Inflammatory macrophage (primary cell): ENCODE data around the gene CPNE6.

ENCODE experiments used
- DNase-seq, 2 donors: peaks; one replicate each; pipeline ENCODE4 v3.0.0-alpha.2; 2020 to 2022

CPNE6 gene

DNA sequence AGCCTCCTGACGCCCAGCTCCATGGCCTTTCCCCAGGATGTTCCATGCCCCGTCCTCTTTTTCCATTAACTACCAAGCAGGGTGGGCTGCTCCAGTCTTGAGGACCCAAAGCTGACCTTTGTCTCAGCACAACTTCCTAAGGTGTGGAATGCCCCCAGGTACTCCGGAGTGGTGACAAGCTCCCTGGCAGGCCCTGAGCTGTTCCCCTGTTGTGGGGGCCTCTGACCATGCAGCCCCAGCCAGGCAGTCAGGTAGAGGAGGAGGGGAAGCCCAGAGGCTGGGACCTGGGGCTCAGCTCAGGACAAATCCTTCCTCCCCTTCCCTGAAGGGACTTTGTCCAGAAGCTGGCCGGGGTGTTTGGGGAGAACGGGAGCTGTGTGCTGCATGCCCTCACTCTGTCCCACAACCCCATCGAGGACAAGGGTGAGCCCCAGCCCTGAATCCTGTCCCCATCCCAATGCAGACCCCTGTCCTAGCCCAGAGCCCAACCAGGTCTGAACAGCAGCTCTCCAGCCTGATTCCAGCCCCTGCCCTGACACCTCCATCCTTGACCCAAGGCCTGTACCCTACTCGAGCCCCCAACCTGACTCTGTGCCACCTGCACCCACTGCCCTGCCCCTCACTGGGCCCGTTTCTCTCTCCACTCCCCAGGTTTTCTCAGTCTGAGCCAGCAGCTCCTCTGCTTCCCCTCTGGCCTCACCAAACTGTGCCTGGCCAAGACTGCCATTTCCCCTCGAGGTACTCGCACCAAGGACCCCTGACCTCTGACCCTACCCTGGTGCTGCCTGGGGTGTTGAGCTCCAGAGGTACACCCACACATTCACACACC is 15.2 kb upstream of the CPNE6 start:
- DNase-seq, result no peak

DNA sequence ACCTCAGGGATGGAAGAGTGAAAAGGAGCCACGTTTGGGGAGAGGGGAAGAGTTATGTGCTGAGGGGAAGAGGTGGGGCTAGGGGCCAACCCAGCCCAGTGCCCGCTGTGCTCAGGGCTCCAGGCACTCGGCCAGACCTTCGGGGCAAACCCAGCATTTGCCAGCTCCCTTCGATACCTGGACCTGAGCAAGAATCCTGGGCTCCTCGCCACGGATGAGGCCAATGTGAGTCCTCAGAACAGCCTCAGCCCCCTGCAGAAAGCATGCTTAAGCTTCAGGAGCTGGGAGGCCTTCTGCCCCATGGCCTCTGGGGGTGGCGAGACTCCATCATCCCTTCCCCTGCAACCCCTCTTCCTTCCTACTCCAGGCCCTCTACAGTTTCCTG is 14.6 kb upstream of the CPNE6 start:
- DNase-seq, result no peak

DNA sequence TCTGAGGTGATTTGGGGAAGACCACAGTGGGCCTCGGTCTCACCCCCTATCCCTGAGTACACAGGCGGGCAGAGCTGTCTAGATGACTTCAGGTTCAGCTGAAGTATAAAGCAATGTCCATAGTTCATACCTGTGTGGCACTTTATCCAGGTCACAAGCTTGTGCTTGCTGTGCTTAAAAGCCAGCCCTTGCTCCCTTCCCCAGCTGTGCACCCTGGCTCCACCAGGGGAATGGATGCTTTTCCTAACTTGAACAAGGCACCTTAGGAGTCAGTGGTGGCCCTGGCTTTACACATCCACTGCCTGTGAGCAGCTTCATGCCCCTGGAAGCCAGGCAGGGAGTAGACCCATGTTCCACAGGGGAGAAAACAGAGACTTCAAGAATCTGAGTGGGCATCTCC is 14.1 kb upstream of the CPNE6 start:
- no peak for DNase-seq

DNA sequence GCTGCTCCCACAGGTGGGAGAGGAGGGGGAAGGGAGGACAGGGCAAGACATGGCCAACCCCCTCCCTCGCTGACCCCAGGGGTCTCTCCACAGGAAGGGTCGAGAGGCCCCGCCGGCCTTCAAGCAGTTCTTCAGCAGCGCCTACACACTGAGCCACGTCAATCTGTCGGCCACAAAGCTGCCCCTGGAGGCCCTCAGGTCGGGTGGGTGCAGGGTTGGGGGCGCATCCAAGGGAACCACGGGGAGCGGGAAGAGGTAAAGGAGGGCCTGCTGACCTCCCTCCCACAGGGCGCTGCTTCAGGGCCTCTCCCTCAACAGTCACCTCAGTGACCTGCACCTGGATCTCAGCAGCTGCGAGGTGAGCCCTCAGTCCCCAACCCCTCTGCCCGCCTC is 13.5 kb upstream of the CPNE6 start:
- DNase-seq, result no peak

DNA sequence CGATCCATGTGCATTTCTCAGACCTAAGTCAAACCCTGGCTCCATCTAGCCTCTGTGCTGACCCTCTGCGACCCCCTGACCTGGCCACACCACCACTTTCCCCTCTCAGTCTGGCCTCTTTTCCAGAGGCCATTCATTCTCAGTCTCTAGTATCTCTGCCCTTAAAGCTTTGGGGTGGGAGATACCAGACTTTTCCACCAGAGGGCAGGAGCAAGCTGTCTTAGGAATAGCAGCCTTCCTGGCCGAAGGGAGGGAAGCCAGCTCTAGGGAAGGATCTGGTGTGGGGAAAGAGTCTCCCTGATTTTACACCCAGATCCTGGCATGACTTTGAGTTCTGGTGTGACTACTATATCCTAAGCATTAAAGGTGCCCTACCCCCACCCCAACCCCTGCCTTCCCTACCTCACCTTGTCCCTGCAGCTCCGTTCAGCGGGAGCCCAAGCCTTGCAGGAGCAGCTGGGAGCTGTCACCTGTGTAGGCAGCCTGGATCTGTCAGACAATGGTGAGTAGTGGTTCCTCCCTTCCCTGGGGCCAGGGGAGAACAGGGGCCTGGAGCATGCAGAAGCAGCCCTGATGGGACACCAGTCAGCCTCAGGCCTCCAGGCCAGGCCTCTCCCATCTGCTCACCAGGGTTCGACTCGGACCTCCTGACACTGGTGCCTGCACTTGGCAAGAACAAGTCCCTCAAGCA is 13.0 kb upstream of the CPNE6 start:
- peak; percentile 74 to 87 for DNase-seq

DNA sequence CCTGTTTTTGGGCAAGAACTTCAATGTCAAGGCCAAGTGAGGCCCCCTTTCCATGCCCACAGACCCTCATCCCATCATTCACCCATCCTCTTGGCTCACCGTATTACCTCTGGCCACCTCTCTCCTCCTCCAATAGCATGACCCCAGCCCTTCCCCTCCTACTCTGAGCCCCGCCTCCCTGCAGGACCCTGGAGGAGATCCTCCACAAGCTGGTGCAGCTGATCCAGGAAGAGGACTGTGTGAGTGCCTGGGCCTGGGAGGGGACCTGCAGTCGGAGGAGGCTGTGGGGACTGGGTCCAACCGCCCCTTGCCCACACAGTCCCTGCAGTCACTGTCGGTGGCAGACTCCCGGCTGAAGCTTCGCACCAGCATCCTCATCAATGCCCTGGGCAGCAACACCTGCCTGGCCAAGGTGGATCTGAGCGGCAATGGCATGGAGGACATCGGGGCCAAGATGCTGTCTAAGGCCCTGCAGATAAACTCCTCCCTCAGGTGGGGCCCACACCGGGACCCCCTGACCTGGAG is 12.3 kb upstream of the CPNE6 start:
- no peak for DNase-seq

DNA sequence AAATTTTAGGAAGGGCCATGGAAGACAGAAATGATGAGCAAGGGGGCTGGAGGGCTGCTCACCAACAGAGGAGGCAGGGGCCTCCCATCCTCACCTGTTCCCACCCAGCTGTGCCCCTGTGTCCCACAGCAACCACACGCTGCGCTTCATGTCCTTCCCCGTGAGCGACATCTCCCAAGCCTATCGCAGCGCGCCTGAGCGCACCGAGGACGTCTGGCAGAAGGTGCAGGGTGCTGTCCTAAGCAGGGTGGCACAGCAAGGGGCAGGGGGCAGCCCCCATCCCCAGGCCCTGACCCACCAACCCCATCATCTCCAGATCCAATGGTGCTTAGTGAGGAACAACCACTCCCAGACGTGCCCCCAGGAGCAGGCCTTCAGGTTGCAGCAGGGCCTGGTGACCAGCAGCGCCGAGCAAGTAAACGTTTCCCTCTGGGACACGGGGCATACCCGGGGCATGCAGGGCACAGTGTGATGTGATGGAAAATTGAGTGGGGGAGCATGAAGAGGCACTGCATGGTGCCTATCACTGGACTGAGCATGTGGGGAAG is 11.4 kb upstream of the CPNE6 start:
- no peak for DNase-seq

DNA sequence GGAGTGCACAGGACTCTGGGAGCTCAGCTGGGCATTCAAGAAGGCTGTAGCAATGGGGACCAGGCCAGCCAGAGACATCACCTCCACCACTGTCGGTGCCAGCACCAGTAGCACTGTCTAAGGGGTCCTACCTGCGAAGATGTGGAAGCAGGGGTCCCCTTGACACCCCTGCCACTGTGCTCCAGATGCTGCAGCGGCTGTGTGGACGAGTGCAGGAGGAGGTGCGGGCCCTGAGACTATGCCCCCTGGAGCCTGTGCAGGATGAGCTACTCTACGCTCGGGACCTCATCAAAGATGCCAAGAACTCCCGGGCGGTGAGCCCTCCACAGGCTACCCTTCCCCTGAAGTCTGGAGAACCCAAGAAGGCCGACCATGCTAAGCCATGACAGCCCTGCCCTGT is 10.9 kb upstream of the CPNE6 start:
- DNase-seq, result no peak

DNA sequence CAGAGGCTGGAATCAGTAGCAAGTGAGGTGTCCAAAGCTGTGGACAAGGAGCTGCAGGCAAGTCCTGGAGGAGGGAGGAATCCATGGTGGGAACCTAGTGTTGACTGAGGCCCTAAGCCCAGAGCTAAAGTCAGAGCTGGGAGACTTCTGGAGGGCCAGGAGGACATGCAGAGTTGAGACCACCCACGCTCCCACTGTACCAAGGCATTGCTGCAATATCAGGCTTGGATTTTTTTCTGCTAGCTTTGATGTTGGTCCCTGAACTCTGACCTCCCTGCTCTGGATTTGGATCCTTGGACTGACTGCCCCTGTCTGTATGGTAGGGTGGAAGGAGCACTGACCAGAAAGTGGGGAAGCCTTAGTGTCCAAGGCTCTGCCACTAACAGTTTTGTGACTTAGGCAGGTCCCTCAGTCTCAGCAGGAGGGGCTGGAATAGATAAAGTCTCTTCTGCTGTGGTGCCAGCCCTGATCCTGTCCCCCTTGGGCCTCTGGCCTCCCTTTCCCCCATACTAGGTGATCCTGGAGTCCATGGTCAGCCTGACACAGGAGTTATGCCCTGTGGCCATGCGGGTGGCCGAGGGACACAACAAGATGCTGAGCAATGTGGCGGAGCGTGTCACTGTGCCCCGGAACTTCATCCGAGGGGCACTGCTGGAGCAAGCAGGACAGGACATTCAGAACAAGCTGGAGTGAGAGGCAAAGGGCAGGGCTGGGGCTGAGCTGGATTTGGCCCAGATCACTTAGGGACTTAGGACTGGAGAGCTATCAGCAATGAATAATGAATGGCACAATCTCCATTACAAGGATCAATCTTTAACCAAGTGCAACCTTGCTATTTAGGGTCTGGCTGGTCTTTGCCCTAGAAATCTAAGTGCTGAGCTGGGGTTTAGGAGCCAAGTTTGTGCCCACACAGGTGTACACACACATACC is 10.1 kb upstream of the CPNE6 start:
- DNase-seq, result no peak

DNA sequence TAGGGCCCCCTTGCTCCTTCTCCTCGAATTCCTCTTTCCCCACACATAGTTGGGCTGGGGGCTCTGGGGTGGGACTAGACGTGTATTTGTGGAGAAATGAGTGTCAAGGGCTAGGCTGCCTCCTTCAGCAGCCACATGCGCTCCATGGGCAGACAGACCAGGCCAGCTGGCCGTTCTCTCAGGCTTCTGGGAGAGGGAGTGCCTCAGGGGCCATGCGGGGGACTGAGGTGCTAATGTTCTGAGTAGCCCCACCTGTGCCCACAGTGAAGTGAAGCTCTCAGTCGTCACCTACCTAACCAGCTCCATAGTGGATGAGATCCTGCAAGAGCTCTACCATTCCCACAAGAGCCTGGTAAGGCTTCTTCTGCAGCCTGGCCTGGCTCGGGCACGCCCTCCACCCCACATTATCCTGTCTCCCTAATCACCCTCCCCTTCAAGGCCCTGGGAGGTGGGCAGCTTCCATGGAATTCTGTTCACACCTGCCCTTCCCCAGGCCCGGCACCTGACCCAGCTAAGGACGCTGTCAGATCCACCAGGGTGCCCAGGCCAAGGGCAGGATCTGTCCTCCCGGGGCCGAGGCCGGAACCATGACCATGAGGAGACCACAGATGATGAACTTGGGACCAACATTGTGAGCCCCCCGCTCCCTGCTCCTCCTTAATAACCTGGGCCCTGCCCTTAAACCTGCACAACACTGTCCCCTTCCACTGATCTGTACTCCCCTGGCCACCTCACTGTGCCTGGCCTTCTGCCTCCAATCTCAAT is 9.0 kb upstream of the CPNE6 start:
- no peak for DNase-seq

DNA sequence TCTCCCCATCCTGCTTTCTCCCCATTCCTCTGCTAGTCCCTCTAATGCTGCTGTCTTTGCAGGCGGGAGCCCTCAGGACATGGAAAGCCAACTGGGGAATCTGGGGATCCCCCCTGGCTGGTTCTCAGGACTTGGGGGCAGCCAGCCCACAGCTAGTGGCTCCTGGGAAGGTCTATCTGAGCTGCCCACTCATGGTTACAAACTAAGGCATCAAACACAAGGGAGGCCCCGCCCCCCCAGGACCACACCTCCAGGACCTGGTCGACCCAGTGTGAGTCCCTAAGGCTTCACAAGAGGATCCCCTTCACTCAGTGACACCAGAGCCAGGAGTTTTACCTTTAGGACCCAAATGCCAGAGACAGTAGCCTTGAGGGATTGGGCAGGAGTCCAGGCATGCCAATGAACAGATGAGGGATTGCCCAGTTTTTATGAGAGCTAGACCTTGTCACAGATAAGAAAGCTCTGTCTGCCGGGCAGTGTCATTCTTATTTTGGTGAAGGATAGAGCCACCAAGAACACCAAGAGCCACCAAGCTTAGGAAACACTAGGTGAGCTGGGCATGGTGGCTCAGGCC is 8.0 kb upstream of the CPNE6 start:
- DNase-seq, result no peak

DNA sequence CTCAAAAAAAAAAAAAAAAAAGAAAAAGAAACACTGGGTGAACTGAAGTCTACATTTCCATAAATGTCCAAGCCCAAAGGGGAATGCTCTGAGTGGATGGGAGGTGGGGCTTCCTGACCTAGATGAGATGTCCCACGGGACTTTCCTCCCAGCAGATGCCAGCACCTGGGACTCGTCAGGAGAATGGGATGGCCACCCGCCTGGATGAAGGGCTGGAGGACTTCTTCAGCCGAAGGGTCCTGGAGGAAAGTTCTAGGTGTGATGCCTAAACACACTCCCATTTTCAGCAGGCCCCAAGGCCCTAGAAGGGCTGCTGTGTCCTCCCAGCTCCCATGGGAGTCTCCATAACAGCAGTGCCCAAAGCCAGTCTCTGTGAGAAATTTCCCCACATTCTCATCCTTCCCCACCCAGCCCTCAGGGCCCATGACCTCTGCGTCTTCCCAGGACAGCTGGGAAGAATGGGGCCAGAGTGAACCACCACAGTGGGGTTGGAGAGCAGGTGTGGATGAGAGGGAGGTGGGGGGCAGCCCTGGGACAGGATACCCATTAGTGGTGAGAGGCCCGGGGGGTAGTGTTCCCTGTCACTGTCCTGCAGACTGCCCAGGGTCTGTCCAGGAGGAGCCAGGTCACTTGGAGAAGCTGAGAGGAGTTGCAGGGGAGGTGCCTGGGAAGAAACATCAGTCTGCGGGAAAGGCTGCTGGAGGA is 7.1 kb upstream of the CPNE6 start:
- DNase-seq, result no peak

DNA sequence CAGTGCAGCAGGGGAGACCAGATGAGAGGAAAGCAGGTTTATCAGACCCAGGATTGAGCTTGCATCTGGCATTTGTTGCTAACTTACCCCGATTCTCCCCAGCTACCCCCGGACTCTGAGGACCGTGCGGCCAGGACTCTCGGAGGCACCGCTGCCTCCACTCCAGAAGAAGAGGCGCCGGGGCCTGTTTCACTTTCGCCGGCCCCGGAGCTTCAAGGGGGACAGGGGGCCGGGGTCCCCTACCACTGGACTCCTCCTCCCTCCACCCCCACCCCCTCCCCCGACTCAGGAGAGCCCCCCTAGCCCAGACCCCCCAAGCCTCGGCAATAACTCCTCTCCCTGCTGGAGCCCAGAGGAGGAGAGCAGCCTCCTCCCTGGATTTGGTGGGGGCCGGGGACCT is 6.5 kb upstream of the CPNE6 start:
- DNase-seq, result no peak

DNA sequence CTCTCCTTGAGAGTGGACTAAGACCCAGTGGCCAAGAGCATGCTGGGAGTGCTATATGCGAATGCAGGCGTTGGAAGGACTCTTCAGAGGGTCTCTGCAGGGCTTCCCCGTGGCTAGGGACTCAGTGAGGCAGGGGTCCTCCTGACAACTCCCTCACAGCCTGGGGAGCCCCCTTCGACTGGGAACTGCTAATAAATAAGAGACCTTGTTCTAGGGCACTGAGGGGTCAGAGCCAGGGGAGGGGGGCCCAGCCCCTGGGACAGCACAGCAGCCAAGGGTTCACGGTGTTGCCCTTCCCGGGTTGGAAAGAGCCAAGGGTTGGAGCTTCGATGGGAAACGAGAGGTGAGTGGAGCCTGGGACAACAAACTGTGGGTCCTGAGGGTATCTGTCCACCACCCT is 6.0 kb upstream of the CPNE6 start:
- DNase-seq, result no peak

DNA sequence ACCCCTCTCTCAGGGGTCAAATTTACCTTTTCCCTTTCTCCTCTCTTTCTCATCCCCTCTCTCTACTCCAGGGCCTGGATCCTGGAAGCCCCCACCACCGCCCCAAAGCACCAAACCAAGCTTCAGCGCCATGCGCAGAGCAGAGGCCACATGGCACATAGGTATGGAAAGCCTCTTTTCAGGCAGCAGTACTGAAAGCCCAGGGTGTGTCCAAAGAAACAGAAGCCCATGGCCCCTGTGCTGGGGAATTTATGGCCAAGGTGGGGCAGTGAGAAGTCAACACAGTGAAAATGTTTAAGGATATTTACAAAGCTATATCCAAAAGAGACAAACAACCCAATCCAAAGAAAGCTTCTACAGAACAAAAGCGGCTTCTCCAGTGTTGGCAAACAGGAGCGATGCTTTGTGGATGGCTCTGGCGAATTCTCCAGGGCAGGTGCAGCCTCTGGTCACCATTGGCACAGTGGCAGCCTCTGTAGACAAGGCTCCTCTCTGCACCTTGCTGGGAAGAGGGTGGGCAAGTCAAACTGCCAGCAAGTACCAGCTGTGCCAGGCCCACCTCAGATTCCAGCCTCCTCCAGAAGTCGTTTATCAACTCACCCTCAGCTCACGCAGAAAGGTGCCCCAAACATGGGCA is 4.7 kb upstream of the CPNE6 start:
- no peak for DNase-seq

DNA sequence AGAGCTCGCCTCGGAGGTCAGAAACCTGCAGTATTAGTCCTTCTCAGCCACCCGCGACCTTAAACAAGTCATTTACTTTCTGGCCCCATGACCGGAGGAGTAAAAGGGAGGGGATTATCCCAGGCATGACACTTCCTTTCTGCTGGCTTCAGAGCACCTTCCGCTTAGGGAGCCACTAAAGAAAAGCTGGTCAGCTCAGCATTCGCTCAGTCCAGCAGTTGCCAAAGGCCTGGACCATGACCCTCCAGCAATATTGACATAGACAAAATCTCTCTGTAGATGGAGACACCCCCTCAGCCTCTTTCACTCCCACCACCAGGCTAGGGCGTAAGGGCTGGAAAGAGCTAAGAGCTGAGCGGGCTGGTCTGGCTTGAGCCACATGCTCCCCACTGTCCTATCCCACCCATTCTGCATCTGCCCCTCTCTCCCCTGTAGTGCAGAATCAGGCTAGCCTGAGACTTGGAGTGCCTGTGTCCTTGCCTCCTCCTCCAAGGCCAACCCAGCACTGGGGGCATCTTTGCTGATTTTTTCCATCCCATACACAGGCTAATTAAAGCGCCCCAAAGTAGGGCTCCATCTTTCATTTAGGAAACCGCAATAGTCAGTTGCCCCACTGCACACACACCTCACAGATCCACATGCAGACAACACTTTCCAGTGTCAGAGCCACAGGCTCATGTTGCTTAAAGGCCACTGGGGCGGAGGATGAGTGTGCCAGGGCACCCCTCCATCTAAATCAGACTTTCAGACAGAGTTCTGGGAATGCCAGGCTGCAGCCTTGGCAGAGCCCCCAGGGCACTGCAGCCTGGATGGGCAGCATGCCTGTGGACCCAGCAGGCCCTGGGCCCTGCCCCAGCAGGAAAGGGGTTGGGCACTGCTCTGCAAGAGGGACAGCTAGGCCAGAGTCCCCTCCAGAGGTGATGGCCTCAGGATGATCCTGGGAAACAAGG is 4.0 kb upstream of the CPNE6 start:
- no peak for DNase-seq

DNA sequence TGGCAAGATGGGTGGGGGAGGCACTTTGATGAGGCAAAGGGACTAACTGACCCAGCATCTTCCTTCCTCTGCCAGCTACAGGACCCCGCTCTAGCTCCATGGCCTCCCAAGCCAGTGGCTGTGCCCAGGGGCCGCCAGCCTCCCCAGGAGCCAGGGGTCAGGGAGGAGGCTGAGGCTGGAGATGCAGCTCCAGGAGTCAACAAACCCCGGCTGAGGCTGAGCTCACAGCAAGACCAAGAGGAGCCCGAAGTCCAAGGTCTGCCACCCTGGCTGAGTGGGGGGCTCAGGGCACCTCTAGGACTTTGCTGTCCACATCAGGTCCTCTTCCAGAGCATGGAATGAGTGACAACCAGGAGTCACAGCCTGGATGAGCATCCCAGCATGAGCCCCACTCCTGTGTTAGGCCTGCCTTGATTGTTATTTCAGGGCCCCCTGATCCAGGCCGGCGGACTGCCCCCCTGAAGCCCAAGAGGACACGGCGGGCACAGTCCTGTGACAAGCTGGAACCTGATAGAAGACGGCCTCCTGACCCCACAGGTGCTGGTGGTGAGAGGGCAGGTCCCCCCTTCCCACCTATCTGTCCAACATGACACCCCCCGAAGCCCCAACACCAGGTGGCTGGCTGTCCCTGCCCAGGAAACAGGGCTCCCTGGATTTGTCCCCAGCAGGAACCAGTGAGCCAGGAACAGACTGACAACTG is 2.5 kb upstream of the CPNE6 start:
- DNase-seq, result no peak

DNA sequence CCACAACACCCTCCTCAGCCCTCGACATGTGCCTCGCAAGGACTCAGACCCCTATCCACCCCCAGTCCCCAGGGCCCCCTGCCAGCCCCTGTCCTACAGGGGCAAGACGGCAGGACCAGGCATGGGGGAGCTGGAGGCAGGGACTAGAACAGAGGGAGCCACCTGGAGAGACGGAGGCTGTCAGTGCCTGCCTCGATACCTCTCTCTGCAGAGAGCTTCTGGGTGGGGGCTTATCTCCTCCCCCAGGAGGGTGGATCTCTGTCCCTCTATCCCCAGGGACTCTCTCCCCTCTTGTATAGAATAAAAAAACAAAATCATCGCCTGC is 2.0 kb upstream of the CPNE6 start:
- DNase-seq, result no peak
